GM19043 (cell line): ENCODE measurements around the gene GNG5.
"Not testable (repeated sequence)": the region's sequence is repeated elsewhere in the genome, so short reads cannot be mapped to it uniquely, and the experiment has no call there.

Source experiments
- ATAC-seq: cut with Tn5 transposase; IDR thresholded peaks from one replicate; pipeline ENCODE4 v1.9.1; 2021; ENCODE audit warnings: low read depth; ENCODE audit not compliant: unreplicated experiment

GNG5 gene

DNA sequence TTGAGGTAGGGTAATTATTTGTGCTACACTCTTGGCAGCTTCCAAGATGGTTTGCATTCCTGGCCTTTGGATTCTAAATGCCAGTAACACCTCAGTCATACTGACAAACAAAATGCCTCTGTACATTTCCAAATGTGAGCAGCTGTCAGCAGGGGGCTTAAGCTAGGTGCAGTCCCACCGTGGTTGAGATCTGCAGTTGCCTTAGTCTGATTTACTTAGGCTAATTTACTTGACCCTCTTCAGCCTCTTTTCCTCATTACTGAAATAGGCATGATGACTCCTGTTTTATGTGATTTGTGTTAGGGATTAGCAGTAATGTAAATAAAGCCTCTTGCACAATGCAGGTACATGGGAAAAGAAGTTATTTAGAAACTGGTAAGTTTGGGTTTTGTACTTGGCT is 13.7 kb downstream of the GNG5 start:
- ATAC-seq: no peak

DNA sequence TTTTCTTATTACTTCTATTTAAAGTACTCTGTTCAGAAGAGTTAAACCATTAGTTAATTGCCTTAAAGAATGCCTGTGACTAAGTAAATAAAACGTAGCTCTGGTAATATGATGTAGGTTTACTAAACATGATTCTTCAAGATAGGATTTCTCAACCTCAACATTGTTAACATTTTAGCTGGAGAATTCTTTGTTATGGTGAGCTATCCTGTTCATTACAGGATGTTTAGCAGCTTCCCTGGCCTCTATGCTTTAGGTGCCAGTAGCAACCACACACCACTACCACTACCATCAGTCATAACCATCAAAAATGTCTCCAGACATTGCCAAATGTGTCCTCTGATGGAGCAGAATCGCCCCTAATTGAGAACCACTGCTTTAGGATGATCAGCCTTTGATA is 16.6 kb downstream of the GNG5 start:
- ATAC-seq: no peak

DNA sequence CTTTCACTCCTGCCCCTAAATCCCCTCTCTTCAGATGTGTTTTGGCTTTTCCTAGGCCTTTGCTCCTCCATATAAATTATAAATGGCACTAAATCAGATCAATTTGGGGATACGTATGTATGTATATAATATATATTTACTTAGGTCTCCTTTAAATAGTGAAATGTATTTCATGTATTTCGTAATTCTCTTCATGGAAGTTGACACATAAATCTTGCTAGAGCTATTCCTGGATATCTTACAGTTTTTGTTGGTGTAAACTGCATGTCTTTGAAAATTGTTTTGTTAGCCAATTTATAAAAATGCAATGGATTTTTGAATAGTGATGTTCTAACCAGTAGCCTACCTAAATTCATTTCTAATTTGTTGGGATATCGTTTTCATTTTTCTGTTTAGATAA is 18.3 kb downstream of the GNG5 start:
- ATAC-seq: no peak

DNA sequence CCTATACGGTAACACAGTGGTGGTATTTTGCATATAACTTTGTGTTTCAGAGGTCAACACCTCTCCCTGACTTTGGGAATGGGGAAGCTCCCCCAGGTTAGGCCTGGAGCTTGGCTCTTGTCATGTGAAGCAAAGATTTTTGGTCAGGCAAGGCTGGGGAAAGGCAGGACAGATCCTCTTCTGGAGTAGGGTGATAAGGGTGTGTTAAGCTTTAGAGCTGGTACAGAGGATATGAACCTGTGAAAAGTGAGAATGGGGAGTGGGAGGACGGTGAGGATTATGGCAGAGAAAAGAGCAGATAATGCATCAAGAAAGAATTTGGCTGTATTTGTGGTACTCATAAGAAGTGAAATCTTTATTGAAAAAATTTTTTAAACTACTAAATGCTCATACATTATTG is 25.1 kb downstream of the GNG5 start:
- no peak for ATAC-seq

DNA sequence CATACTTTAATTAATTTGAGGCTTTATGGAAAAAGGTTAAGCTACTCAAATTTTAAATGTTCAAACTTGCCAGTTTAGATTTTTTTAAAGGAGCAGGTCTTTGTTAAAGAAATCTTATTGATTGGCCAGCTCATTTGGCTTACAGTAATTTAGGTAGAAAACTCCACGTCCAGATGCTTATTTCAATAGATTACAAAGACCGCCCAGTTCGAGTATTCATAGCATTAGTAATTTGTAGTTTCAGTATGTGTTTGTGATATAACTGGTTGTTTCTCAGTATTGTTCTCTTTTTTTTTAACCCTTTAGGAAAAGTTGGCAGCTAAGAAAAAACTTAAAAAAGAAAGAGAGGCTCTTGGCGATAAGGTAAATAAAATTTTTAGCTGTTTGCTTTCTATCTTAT is 25.7 kb downstream of the GNG5 start:
- no peak for ATAC-seq

DNA sequence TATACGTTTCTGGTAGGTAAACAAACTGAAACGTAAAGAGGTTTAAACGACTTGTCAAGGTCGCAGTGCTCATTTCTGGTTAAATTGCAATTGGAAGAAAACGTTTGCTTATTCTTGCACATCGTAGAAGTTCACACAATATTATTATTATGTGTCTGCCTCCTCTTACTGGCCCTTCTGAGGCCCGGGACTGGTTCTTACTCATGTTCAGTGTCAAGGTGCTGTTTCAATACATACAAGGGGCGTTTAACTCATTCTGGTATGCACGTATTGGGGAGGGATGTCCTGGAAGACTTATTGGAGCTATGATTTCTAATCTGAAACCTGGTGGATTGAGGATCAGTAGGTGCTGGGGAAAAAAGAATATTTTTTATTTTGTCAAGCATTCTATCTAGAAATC is 26.4 kb downstream of the GNG5 start:
- no peak for ATAC-seq

DNA sequence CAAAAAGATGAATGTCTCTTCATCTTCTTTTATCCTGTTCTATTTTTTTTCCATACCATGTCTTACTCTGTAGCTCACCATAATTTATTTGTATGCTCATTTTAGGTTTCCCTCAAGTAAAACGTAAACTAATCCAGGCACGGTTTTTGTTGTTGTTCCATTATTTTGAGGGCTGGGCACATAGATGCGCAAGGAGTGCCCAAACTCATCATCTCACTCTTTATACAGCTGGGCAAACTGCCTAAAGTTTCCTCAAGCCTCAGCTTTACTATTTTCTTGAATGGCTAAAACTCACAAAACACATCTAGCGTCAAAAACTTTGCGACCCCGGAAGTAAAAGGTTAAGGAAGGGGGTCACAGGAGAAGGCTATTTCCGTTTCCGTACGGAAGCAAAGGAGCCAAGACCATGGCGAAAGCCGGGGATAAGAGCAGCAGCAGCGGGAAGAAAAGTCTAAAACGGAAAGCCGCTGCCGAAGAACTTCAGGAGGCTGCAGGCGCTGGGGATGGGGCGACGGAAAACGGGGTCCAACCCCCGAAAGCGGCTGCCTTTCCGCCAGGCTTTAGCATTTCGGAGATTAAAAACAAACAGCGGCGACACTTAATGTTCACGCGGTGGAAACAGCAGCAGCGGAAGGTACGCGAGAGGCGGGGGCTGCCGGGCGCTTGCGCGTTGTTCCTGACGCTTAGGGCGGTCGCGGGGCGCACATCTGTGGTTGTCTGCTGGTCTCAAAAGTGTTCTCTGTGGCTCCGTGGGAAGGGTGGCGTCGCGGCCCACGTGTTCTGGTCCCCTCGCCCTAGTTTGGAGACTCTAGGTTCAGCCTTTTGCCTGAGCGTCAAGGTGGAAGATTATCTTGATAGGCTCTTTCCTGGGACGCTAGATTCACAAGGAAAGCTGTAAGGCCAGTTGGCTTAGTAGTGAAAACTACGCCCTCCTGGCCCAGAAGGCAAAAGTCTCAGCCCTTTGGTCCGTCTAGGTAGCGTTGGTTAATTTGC is 27.2 kb downstream of the GNG5 start, which contains the start of gene RPF1:
RPF1 (plus strand) TSS at position 391 of the 993 bp plus-strand sequence; CDS start at position 407, 16 bp downstream.
- peak; percentile 95 for ATAC-seq

DNA sequence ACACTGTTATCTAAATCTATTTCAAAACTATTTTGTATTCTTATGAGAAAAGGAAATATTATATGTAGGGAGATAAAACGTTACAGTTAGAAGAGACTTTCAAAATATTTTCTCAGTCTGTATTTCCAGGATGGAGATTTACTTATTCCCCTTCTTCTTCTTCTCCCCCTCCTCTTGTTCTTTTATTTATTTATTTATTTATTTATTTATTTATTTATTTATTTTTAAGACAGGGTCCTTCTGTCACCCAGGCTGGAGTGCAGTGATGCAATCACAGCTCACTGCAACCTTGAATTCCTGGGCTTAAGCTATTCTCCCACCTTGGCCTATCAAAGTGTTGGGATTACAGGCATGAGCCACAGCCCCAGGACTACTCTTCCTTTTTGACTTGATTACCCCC is 30.2 kb downstream of the GNG5 start:
- no peak for ATAC-seq

DNA sequence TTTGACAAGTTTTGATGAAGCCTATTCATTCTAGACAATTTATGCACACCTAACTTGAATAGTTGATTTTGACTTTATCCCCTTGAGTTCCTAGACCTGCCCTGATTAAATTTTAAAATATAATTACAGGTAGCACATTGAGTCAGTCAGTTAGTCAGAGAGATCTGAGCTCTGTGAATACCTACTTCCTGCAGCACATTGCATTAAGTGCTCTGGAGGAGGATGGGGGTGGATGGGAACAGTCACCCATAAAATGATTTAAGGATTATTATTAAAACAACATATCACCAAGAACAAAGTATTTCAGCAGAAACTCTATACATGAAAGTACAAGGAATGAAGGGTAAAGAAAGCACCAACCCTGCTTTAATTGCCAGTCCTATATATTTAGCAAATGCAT is 39.1 kb downstream of the GNG5 start:
- ATAC-seq: no peak

DNA sequence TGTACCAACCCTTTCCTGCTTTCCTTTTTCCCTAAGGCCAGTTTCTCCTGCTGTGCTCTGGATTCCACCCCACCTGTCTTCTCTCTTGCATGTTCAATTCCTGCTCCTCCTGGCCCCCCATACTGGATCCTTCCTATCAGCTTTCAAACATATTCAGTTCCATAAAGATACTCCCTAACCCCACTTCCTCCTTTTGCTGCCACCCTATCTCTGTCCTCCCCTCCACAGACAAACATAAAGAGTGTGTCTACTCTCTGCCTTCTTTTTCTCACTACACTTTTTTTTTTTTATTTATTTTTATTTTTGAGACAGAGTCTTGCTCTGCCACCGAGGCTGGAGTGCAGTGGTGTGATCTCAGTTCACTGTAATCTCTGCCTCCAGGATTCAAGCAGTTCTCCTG is 44.3 kb downstream of the GNG5 start:
- no peak for ATAC-seq

DNA sequence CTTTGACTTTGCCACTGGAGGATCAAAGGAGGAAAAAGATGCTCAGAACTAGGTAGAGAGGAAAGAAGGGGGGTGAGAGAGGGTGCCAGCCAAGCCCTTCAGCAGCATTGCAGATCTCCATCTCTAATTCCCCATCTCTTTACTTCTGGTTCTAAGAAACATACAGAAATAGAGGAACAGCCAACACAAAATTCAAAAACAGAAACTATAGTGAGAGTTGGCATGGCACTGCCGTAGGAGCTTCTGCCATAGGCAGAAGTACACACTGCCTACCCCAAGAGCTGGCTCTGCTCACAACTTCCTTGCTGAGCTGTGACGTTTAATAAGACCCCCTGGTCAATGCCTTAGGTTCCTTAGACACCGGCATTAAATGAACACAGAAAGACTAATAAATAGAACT is 53.9 kb downstream of the GNG5 start:
- no peak for ATAC-seq

DNA sequence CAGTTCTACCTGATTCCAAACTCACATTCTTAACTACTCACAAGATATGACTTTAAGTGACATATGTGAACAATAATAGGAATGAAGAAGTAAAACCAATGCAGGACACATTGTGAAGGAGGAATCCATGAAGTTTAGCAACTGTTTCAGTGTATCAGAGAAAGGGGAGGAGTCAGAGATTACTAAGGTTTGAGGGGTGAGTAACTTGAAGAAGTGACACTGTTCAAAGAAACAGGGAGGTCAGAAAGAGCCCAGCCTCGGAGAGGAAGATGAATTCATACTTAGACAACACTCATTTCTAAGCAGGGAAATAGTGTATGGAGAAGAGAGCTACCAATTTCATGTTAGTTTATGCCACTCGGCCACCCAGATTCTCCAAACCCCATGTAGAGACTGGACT is 55.5 kb downstream of the GNG5 start:
- ATAC-seq: no peak

DNA sequence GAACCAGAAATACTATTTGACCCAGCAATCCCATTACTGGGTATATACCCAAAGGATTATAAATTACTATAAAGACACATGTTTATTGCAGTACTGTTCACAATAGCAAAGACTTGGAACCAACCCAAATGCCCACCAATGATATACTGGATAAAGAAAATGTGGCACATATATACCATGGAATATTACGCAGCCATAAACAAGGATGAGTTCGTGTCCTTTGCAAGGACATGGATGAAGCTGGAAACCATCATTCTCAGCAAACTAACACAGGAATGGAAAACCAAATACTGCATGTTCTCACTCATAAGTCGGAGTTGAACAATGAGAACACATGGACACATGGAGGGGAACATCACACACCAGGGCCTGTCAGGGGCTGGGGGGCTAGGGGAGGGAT is 57.7 kb downstream of the GNG5 start:
- not testable (repeated sequence) for ATAC-seq
